ENCODE results near the gene ZCCHC9. TPM values are rescaled to one million over a fixed set of nuclear protein-coding genes. Genes with fewer than 3 reads are reported as not detected.
A peak's percentile ranks its signal among the peaks of the same experiment; 100 is the strongest.

Gene ZCCHC9
- total RNA-seq, 1 experiment from 2014 or later: 34.9 TPM

DNA sequence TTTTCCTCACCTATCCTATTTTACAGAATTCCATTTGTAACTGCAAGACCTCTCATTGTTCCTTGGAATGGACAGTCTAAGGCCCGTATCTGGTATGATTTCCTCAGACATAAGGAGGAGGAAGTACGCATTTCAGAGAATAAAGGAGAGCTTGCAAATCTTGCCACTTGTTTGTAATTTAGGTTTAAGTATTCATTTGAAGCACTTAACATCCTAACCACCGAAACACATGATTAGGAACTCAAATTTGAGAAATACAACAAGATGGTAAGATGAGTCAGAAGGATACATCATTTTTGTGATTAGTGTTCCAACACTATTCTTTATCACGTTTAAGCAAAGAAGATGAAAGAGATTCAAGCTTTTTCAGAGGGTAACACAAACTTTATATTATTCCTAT lies 3.9 kb upstream of the ZCCHC9 start:
- CTCF ChIA-PET: interaction anchor here (0.6 kb wide), 1 partner anchor 403 kb away, joined by 4 read pairs; no protein-coding TSS in a partner anchor
- Mint-ChIP-seq H3K27ac (ENCODE audit: unreplicated experiment) (no peak overlapping the region), H3K9me3 (ENCODE audit: low read depth, unreplicated experiment) (peaks cover 6% of the 10 kb centered on the region), H3K36me3 (ENCODE audit: insufficient read depth, unreplicated experiment) (peaks cover 46% of the 10 kb centered on the region), H3K27me3 (ENCODE audit: unreplicated experiment) (no peaks in the 10 kb centered on the region), H3K4me1 (ENCODE audit: low read depth, unreplicated experiment) (peaks cover 35% of the 10 kb centered on the region), H3K4me3 (ENCODE audit: low read depth, unreplicated experiment) (no peak overlapping the region)
- TF ChIP-seq, protein P1, sequence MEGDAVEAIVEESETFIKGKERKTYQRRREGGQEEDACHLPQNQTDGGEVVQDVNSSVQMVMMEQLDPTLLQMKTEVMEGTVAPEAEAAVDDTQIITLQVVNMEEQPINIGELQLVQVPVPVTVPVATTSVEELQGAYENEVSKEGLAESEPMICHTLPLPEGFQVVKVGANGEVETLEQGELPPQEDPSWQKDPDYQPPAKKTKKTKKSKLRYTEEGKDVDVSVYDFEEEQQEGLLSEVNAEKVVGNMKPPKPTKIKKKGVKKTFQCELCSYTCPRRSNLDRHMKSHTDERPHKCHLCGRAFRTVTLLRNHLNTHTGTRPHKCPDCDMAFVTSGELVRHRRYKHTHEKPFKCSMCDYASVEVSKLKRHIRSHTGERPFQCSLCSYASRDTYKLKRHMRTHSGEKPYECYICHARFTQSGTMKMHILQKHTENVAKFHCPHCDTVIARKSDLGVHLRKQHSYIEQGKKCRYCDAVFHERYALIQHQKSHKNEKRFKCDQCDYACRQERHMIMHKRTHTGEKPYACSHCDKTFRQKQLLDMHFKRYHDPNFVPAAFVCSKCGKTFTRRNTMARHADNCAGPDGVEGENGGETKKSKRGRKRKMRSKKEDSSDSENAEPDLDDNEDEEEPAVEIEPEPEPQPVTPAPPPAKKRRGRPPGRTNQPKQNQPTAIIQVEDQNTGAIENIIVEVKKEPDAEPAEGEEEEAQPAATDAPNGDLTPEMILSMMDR (IDR thresholded peaks at IDR 0.05; ENCODE audit: unreplicated experiment): no peak
- intact Hi-C loops (cut with micrococcal nuclease; ENCODE audit: unreplicated experiment): loop anchor here (5.0 to 10.0 kb wide), 2 partner anchors 53 to 85 kb away; no protein-coding TSS in a partner anchor
- no TSS peak for BruUV-seq (replicated peaks)
- no peak for DNase-seq

DNA sequence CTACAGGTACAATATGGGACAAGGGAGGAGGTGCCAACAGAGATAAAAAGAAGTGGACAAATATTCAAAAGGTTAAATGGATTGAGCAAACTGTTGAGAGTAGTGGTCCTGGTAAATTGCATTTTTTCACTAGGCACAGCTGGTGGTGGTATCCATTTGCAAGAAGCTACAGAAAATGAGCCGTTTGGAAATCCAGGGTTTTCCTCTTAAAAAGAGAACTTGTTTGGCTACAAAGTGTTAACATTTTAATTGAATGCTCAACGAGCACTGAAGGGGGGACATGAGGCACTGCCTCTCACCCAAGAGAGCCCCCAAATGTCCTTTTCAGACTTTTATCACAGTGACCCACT lies 491 bp upstream of the ZCCHC9 start:
- H3K4me3 Mint-ChIP-seq (ENCODE audit: low read depth, unreplicated experiment): peak overlapping the region; percentile 87
- H3K9me3 Mint-ChIP-seq (ENCODE audit: low read depth, unreplicated experiment): no peaks in the 10 kb centered on the region
- H3K4me1 Mint-ChIP-seq (ENCODE audit: low read depth, unreplicated experiment): peaks cover 56% of the 10 kb centered on the region
- CTCF ChIA-PET: interaction anchor here (0.7 to 1.6 kb wide), 2 partner anchors 83 to 864 kb away, joined by 3 to 9 read pairs; no protein-coding TSS in a partner anchor
- H3K27ac Mint-ChIP-seq (ENCODE audit: unreplicated experiment): peak overlapping the region; percentile 90
- H3K36me3 Mint-ChIP-seq (ENCODE audit: insufficient read depth, unreplicated experiment): peaks cover 48% of the 10 kb centered on the region
- intact Hi-C loops (cut with micrococcal nuclease; ENCODE audit: unreplicated experiment): loop anchor here (1.0 to 10.0 kb wide), 5 partner anchors 32 to 865 kb away; partner anchors contain the start of gene ACOT12
- no peak for DNase-seq
- TF ChIP-seq, protein P1 (IDR thresholded peaks at IDR 0.05; ENCODE audit: unreplicated experiment): no peak
- no peaks in the 10 kb centered on the region for H3K27me3 Mint-ChIP-seq (ENCODE audit: unreplicated experiment)
- BruUV-seq (replicated peaks): TSS peak; percentile 78

DNA sequence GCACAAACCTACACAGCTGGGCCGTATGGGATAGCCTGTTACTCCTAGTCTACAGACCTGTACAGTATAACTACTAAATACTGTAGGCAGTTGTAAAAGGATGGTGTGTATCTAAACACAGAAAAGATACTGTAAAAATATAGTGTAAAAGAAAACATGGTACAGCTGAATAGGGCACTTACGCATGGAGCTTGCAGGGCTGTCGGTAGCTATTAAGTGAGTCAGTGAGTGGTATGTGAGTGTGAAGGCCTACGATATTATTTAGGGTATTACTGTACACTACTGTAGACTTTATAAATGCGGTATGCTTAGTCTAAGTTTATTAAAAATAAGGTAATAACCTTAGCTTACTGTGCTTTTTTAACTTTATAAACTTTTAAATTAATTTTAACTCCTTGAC lies 1.2 kb downstream of the ZCCHC9 start:
- Mint-ChIP-seq H3K4me3 (ENCODE audit: low read depth, unreplicated experiment) (peak overlapping the region; percentile 87), H3K9me3 (ENCODE audit: low read depth, unreplicated experiment) (no peaks in the 10 kb centered on the region), H3K4me1 (ENCODE audit: low read depth, unreplicated experiment) (peaks cover 49% of the 10 kb centered on the region), H3K27me3 (ENCODE audit: unreplicated experiment) (no peaks in the 10 kb centered on the region), H3K36me3 (ENCODE audit: insufficient read depth, unreplicated experiment) (peaks cover 48% of the 10 kb centered on the region), H3K27ac (ENCODE audit: unreplicated experiment) (peak overlapping the region; percentile 90)
- no peak for DNase-seq
- TF ChIP-seq, protein P1 (IDR thresholded peaks at IDR 0.05; ENCODE audit: unreplicated experiment): no peak
- intact Hi-C loops (cut with micrococcal nuclease; ENCODE audit: unreplicated experiment): loop anchor here (5.0 to 10.0 kb wide), 3 partner anchors 92 to 618 kb away; partner anchors contain the start of gene ACOT12
- CTCF ChIA-PET: interaction anchor here (0.9 to 1.7 kb wide), 4 partner anchors 30 to 863 kb away, joined by 3 to 9 read pairs (median 4); no protein-coding TSS in a partner anchor
- no TSS peak for BruUV-seq (replicated peaks)

DNA sequence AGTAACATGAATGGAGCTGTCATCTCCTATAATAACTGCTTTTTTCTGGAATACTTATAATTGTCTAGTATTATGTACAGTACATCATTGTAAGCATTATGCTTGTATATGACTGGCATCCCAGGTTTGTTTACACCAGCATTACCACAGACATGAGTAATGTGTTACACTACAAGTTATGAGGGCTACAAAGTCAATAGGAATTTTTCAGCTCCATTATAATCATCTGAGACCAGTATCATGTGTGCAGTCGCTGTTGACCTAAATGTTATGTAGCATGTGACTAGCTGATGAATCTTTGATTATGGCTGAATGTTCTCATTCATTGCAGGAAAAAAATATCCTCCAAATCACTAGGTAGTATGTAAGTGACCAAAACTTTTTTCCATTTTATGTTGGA lies 2.2 kb downstream of the ZCCHC9 start:
- intact Hi-C loops (cut with micrococcal nuclease; ENCODE audit: unreplicated experiment): loop anchor here (5.0 to 10.0 kb wide), 3 partner anchors 91 to 619 kb away; partner anchors contain the start of gene ACOT12
- no peak overlapping the region for H3K4me3 Mint-ChIP-seq (ENCODE audit: low read depth, unreplicated experiment)

More for the DNA sequence above, 2.2 kb downstream of the ZCCHC9 start:
- CTCF ChIA-PET: interaction anchor here (0.6 to 0.7 kb wide), 2 partner anchors 10 to 502 kb away, joined by 3 read pairs; no protein-coding TSS in a partner anchor
- no peak for DNase-seq
- Mint-ChIP-seq H3K27me3 (ENCODE audit: unreplicated experiment) (no peaks in the 10 kb centered on the region), H3K27ac (ENCODE audit: unreplicated experiment) (peak overlapping the region; percentile 24), H3K9me3 (ENCODE audit: low read depth, unreplicated experiment) (no peaks in the 10 kb centered on the region), H3K4me1 (ENCODE audit: low read depth, unreplicated experiment) (peaks cover 43% of the 10 kb centered on the region), H3K36me3 (ENCODE audit: insufficient read depth, unreplicated experiment) (peaks cover 48% of the 10 kb centered on the region)
- TF ChIP-seq, protein P1 (IDR thresholded peaks at IDR 0.05; ENCODE audit: unreplicated experiment): no peak
- BruUV-seq (replicated peaks): no TSS peak
